HG03457 (cell line): Measurements from ENCODE around the gene HHATL.

Source experiments
- ATAC-seq: cut with Tn5 transposase; IDR thresholded peaks from one replicate; pipeline ENCODE4 v1.9.1; 2021; ENCODE audit warnings: moderate number of reproducible peaks; ENCODE audit not compliant: unreplicated experiment

The HHATL gene, protein sequence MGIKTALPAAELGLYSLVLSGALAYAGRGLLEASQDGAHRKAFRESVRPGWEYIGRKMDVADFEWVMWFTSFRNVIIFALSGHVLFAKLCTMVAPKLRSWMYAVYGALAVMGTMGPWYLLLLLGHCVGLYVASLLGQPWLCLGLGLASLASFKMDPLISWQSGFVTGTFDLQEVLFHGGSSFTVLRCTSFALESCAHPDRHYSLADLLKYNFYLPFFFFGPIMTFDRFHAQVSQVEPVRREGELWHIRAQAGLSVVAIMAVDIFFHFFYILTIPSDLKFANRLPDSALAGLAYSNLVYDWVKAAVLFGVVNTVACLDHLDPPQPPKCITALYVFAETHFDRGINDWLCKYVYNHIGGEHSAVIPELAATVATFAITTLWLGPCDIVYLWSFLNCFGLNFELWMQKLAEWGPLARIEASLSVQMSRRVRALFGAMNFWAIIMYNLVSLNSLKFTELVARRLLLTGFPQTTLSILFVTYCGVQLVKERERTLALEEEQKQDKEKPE

DNA sequence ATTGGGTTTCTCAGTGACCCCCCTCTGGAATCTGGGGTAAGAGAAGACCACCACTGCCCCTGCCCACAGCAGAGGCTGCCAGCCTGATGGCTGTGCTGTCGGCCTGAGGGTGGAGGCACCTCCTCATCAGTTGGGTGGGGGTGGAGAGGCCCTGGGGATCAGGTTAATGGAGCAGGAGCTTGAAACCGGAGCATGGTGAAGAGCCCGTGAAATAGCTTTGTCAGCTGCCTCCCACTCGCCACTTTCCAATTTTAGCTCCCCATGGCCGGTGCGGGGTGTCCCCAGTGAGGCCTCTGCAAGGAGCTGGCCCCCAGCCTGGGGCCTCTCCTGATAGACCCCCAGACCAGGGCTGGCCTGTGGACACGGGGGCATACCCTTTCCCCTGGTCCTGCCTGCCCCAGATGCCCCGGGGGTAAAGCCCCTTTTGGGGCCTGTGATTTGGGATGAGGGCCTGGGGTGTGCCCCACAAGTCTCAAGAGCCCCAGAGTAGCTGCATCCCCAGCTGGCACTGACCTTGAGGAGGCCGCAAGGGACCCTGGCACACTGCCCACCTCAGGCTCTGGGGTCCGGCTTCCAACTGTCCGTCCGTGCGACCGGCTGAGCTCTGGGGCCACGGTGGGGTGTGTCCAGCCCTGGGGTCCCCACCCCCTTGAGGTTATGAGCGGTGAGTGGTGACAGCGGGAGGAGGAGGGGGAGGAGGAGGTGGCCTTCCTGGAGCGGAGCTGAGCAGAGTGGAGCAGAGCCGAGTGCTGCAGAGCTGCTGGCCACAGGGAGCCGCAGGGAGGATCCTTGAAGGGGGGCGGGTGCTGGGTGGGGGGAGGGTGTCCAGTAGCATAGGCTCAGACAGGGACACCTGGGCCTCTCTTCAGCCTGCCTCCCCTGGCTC lies at the start of gene HHATL:
Gene HHATL, minus strand, starts transcription at position 733 of the 886 bp plus-strand sequence. CDS start 1,972 bp downstream, outside the sequence.
- no peak for ATAC-seq

DNA sequence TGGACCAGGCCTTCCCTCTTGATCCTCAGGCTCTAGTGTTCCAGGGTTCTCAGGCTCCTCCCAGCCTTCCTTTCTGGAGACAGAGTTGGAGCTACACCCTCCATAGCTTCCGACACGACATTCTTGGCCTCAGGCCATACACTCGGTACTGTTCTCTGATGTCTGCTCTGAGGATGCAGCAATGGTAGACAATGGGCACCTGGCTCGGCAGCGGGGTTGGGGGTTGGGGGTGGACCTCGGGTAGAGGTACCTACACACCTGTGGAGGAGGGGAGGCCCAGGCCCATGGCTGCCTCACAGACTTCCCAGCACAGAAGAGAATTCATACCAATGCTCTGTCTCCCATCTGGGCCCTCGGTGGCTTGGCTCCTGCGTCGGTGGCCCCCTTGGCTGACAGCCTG lies 49.0 kb upstream of the HHATL start:
- ATAC-seq: no peak

DNA sequence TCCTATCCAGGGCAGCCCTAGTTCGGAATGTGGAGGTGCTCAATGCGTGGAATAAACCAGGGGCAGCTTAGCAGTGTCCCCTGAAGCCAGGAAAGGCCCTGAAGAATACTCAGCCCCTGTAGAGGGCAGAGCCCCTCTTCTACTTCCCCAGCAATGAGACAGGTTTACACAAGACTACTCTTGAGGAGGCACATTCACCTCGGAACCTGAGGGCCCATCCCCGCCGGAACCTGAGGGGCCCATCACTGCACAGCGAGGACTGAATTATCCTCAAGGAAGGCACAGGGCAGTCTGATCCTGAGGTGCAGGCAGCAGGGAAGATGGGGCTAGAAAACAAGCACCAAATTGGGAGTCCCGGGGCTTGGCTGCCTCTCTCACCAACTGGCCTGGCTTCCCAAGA lies 48.2 kb upstream of the HHATL start:
- ATAC-seq: no peak

DNA sequence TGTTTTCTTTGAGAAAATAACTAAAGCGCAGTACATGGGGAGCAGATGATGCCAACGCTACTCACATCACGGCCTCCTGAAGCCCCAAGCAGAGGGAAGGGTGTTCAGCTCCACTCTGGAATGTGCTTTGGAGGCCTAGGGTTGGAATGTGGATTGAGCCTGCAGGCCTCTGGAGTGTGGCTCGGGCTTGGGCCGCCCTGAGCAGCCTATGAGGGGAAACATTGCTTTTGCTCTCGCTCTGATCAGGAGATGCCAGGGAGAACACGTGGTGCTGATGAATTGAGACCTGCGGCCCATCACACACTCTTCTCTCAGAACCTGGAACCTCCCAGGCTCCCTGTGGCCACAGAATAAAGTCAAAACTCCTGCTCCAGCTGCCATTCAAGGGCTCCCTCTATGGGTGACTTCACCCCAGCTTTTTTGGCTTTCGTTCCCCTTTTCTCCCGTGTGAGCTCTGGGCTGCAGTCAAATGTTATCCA lies 47.2 kb upstream of the HHATL start:
- ATAC-seq: no peak

DNA sequence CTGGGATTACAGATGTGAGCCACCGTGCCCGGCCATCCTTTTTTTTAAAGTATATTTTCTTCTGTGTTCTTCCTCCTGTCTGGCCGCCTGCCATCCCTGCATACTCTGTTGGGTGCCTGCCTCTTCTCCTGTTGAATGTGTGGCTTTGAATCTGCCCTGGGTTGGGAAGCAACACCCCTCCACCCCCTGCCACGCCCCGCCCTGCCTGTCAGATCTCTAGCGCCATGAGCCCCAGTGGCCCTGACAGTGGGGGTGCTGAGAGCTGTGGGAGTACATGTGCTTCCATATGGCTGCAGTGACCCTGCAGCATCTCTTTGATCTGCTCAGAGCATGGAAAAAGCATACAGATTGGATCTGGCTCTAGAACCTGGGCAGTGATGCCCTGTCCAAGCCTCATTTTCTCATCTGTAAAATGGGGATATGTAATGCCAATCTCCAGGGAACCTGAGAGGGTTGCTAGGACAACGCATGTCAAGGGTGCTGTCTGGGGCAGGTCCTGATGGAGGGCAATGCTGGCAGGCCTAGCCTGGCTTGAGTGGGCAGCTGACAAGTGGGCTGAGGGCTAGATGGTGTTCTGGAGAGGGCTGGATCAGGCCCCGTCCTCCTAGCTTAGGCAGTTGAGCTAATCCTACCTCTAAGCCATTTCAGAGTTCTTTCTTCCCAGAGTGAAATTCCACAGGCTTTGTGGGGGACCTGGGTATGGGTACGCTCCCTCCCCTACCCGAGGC lies 46.6 kb upstream of the HHATL start:
- ATAC-seq: no peak

DNA sequence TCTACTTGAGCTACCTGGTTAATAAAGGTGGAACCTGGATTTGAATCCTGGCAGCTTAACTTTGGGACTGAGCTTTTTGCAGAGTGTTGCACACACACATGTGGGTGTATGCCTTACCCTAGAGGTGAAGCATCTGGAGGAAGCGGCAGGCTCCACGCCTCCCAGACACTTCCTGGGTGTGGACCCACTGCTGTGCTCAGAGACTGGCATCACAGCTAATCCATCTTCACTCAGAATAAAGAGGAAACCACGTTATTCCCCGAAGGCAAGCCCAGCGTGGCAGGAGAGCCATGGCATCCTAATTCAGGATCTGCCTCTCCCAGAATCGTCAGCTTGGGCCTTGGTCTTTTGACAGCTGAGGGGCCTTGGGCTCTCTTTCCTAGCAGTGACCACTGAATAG lies 45.0 kb upstream of the HHATL start:
- no peak for ATAC-seq

DNA sequence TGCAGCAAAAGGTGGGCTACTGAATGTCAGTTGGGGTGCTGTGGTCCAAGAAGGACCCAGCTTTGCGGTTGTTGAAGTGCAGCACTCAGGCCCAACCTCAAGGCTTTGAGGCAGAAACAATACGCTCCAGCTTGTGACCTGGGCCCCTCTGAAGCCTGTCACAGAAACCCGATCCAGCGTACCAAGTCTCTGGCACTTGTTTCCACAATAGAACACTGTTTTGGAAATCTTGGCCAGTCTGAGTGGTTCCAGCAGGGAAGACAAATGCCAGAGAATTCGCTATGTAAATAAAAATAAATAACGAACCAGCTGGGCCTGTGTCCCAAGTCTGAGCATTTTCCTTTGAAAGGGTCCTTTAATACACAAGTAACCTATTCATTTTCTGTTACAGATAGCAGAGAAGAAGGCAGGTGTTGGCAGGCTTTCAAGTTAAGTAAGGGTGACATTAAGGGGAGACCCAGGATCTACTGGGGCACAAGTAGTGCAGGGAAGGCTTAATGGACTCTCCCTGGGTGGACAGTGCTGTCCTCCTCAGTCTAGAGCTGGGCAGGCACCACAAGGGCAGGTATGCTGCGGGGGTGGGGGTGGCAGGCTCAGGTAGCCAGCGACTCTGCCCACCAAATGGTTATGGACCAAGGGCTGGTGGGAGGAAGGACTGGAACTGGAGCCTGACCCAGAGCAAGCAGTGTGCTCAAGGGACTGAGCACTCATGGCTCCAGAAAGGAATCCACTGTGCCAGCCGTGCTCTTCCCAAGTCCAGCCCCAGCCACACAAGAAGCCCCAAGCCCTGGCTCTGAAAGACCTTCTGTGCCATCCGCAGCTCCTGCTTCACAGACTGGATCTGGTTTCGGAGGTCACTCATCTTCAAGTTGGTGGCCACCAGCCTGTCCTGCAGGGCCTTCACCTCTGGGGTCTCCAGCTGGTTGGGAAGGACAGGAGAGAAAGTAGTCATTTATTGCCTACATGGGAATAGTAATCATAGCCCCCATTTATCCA lies 44.2 kb upstream of the HHATL start:
- no peak for ATAC-seq

DNA sequence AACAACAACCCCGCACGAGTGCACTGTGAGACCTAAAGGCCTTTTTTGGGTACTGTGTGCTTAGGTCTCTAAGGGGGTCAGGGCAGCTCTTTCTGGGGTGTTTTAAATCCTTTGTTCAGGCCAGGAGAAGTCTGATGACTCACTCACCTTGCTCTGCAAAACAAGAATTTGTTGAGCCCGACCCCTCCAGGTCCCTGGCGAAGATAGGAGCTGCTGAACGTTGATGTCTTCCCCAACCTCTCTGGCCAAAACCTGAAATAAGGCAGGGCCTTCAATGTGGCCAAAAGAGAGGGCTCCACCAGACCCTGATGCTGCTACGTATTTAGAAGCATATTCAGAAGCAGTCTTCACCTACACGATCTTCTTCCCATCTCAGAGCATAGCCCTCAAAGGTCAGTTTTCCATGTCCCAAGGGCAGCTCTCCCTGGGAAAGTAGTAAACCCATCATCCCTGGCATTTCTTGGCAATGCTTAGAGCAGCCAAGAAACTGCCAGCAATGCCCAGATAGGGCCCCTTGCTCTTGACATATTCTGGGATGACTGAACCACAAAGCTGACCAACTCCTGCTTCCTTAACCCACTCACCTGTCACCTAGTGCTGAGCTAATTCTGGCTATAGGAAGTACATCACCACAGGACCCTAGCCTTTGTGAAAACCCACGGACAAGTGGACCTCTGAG lies 43.3 kb upstream of the HHATL start:
- ATAC-seq: no peak

DNA sequence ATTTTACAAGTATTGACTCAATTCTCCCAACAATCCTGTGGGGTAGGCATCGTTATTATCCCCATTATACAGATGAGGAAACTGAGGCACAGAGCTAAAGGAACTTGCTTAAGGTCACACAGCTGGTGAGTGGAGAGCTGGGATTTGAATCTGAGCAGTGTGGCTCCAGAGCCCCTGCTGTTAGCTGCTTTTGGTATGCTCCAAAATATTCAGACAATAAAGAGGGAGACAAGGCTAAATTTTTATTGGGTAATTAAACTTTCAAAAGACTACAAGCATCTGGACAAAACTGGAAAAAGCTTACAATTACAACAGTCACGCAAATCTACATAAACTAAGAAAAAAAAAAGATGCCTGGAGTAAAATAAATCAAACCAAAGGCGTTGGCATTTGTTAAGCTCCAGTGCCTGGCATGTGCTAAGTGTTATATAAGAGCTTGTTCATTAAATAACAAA lies 42.7 kb upstream of the HHATL start:
- no peak for ATAC-seq

DNA sequence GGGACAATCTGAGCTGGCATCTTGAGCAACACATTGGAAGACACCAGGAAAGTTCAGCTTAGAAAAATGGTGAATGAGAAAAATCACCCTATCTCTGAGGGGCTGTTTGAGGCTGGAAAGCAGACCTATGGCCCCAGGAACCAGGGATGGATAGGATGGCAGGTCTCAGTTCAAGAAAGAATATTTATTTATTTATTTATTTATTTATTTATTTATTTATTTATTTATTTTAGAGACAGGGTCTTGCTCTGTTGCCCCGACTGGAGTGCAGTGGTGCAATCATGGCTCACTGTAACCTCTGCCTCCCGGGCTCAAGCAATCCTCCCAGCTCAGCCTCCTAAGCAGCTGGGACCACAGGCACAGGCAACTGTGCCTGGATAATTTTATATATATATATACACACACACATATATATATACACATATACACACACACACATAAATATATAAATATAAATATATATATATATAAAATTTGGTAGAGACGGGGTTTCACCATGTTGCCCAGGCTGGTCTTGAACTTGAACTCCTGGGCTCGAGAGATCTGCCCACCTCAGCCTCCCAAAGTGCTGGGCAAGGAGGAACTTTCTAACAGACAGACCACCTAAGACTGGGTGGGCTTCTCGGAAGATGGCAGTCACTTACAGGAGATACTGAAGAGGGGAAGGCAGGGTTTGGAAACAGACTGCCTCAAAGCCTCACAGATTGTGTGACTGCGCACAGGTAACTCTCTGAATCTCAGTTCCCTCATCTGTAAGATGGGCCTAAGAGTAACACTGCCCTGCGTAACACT lies 40.8 kb upstream of the HHATL start:
- no peak for ATAC-seq

DNA sequence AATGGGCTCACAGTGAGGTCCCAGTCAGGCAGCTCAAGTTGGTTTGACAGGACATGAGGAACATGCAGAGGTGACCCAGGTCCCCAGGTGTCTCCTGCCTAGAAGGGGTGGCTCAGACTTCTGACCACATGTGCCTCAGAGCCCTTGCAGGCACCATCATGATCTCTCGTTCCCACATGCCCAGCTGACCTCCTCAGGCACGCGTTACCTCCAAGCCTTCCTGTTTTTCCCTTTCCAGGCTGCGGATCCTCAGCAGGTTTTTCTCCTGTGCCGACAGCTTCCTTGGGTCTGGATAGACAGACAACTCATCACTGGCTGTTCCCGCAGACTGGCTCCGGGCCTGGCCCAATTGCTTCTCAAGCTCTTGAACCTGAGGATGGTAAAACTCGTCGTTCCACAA lies 40.1 kb upstream of the HHATL start:
- no peak for ATAC-seq

DNA sequence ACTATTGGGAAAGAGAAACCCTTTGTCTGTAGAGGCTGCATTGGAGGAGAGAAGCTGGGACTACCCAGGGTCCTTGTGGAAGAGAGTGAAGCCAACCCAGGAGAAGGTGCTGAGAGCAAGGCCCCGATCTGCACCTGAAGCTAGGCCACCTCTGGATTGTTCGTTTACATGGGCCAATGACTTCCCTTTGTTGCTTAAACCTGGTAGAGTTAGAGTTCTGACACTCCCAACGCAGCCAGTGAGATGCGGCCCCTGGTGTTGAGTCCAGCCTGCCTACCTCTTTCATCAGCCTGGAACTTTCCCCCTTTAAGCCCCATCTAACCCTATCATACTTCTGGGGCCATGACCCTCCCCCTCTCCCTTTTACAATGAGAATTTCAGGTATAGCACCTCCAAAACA lies 39.7 kb upstream of the HHATL start:
- ATAC-seq: no peak

DNA sequence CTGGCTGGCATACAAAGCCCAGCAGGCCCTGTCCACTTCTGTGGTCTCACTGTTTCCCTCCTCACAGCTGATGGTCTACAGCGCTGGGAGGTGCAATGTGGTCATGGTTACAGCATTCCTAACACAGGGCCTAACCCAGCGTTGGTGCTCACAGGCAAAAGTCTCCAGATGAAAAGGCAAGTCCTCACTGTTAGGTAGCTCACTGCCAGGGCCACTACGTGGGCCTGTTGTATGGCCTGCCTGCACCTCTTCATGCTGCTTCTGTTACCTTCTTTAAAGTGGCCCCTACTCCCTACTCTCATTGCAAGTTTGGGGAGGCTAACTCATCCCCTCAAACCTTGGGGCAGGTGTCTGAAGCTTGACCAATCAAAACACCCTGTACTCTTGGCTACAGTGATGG lies 39.2 kb upstream of the HHATL start:
- ATAC-seq: no peak

DNA sequence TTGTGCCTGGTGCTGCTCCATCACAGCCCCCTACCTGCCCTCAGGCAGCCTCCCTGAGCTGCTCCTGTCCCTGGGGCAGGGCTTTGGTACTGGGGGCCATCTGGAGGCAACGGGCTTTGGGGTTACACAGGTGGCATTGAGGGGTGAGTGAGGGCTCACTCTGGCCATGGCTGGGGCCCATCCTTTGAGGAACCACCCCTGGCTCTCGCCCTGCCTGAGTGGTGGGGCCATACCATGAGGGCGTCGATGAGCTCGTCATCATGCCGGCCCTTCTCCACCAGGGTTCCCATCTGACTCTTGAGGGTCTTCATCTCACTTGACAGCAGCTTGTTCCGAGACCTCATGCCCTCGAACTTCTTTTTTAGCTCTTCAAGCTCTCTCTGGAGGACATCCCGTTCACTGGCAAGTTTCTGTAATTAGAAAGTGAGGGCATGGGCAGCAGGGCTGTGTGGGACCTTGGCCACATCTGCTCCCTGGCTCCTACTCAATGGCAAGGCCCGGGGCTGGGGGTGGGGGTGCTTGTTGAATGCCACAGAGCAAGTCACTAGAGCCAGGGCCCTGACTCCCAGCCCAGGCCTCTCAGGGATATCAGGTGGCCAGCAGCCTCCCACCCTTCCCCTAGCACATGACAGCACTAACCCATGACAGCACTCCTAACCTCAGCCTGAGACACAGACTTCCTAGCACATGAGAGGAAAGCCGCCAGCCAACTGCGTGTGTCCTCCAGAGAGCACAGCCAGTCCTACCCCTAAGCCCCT lies 37.0 kb upstream of the HHATL start:
- no peak for ATAC-seq

DNA sequence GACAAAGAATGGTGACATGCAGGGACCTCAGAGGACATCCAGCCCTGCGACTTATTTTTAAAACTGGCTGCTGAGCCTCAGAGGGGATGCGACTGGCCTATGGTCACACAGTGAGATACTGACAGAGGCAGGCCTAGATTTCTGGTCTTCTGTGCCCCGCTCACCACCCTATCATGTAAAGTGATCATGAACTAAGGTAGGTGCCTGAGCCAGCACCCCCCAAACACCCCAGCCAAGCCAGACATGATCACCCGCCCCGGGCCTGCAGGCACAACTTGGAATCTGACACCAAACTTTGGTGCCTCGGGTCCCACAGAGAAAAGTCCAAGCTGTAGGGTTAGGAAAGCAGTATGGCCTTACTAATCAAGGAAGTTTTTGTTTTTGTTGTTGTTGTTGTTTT lies 33.9 kb upstream of the HHATL start:
- no peak for ATAC-seq

DNA sequence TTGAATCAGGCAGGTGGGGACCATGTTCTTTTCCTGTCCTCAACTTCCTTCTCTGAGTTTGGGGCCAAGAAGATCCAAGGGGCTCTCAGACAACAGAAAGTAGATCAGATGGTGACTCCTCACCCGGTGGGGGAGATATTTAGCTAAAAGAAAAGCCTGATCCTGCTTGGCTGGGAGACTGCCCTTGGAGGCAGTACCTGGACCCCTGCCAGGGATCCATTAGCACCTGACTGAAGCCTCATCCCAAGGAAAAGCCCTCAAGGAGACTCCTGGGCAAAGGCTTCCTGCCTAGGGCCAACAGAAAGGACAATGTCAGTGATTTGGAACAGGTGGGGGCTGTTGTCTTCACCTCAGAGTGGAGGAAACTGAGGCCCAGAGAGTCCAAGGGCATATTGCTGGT lies 33.5 kb upstream of the HHATL start:
- ATAC-seq: no peak

DNA sequence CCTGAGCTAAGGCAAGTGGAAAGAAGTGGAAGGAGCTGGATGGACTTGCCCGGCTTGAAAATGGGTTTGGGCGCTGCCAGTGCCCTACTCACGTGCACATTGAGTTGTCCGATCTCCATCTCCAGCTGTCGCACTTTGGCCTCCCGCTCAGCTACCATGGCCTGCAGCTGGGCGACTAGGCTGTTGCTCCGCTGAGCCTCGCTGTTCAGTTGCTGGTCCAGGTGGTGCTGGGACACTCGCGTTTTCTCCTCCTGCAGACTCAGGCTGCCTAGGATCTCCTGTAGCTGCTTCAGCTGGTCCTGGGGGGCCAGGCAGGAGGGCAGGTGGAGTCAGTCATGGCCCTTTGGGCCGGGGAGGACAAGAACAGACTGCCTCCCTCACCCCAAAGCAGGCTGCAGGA lies 33.0 kb upstream of the HHATL start:
- no peak for ATAC-seq

DNA sequence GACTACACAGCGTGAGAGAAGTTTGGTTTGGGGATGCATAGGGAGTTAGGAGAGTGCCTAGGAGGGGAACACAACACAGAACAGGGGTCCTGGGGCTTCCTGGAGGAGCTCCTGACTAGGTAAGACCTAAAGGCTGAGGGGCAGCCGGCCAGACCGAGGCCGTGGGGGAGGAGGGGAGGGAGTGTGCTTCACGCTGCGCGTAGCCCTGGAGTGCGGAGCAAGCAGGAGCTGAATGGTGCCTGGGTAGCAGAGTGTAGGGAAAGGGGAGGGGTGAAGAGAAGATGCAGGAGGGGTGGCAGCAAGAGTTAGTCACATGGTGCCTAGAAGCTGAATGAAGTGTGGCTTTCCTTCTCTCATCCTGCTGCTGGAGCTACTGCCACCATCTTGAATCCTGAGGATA lies 32.4 kb upstream of the HHATL start:
- no peak for ATAC-seq
